ENCODE data around the gene AKR7A2.

Gene AKR7A2

DNA sequence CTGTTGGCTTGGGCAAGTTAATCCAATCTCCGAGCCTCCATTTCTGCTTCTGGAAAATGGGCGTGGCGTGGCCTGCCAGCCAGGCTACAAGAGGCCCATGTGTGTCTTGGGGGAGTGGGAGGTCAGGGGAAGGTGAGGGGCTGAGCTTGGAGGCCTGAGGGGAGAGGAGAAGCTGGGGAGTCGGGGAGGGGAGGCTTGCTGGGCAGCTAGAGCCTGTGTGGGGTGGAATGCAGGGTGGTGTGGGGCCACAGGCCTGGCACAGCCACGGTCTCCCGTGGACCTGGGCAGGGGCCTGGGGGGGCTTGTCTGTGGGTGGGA is 14.8 kb upstream of the AKR7A2 start:
- no peak for DNase-seq (ENCODE audit: low read depth, low spot score)
- POLR2A ChIA-PET = no interaction called here
- CTCF ChIA-PET = interaction anchor here (2.1 kb wide), 1 partner anchor 15 kb away, joined by 7 read pairs; no protein-coding TSS in a partner anchor
- TF ChIP-seq, protein P1, sequence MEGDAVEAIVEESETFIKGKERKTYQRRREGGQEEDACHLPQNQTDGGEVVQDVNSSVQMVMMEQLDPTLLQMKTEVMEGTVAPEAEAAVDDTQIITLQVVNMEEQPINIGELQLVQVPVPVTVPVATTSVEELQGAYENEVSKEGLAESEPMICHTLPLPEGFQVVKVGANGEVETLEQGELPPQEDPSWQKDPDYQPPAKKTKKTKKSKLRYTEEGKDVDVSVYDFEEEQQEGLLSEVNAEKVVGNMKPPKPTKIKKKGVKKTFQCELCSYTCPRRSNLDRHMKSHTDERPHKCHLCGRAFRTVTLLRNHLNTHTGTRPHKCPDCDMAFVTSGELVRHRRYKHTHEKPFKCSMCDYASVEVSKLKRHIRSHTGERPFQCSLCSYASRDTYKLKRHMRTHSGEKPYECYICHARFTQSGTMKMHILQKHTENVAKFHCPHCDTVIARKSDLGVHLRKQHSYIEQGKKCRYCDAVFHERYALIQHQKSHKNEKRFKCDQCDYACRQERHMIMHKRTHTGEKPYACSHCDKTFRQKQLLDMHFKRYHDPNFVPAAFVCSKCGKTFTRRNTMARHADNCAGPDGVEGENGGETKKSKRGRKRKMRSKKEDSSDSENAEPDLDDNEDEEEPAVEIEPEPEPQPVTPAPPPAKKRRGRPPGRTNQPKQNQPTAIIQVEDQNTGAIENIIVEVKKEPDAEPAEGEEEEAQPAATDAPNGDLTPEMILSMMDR (IDR thresholded peaks at IDR 0.05; ENCODE audit: insufficient read depth, low read length, missing control alignments) = no peak
- H3K4me3 ChIP-seq (ENCODE audit: low read depth, low read length) = no peak overlapping the region

DNA sequence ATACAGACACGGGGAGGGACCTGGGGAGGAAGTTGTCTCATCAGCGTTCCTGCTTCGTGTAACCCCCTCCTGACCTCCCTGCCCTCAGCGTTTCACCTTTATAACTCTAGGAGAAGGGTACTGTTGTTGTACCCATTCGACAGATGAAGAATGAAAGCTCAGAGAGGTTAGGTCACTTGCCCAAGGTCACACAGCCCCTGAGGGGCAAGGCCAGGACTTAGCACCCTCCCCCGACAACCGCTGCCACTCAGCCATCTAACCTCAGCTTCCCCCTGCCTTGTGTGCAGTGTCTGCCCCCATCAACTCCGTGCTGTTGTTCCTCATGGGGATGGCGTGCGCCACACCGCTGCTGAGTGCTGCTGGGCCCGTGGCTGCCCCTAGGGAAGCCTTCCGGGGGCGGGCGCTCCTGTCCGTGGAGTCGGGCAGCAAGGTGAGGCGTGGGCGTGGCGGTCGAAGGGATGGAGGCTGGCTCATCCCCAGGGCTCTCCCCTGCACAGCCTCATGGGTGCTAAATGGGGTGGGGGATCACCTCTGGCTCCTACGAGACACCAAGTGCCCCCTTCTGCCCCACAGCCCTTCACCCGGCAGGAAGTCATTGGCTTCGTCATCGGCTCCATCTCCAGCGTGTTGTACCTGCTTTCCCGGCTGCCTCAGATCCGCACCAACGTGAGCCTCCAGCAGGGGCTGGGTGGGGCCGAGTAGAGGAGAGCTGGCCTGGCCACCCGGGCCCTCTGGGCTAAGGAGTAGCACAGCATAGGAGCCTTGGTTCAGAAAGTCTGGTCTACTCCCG is 14.2 kb upstream of the AKR7A2 start:
- POLR2A ChIA-PET = interaction anchor here (0.6 kb wide), 1 partner anchor 291 kb away, joined by 3 read pairs; no protein-coding TSS in a partner anchor
- no peak for DNase-seq (ENCODE audit: low read depth, low spot score)
- CTCF ChIA-PET = interaction anchor here (1.0 to 1.2 kb wide), 2 partner anchors 18 to 328 kb away, joined by 3 to 5 read pairs; no protein-coding TSS in a partner anchor
- TF ChIP-seq, protein P1 (IDR thresholded peaks at IDR 0.05; ENCODE audit: insufficient read depth, low read length, missing control alignments) = no peak
- no peak overlapping the region for H3K4me3 ChIP-seq (ENCODE audit: low read depth, low read length)

DNA sequence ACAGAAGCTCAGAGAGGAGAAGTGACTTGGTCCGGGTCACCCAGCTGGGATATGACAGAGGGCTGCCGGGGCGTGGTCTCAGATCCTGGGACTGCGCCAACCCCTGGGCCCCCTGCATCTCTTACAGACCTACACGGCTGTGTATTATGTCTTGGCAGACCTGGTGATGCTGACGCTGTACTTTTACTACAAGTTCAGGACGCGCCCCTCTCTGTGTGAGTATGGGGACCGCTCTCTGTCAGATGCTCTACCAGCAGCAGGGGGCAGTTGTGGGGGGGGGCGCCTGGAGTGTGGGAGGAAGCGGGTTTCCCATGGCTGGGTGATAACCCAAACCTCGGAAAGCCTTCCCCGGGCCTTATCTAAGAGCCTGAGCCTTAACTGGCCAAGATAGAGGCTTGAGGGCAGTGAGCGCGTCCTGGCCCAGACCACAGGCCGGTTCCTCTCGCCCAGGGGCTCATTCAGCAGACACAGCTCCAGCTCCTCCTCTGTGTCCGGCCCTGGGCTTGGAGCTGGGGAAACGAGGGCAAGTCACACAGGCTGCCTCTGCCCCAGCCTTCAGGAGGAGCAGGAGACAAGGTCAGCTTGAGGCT is 13.5 kb upstream of the AKR7A2 start:
- DNase-seq (ENCODE audit: low read depth, low spot score) = no peak
- ChIA-PET CTCF (interaction anchor here (1.0 to 1.2 kb wide), 2 partner anchors 19 to 329 kb away, joined by 3 to 5 read pairs; no protein-coding TSS in a partner anchor), POLR2A (interaction anchor here (0.6 kb wide), 1 partner anchor 291 kb away, joined by 3 read pairs; no protein-coding TSS in a partner anchor)
- TF ChIP-seq, protein P1 (IDR thresholded peaks at IDR 0.05; ENCODE audit: insufficient read depth, low read length, missing control alignments) = no peak
- H3K4me3 ChIP-seq (ENCODE audit: low read depth, low read length) = no peak overlapping the region

DNA sequence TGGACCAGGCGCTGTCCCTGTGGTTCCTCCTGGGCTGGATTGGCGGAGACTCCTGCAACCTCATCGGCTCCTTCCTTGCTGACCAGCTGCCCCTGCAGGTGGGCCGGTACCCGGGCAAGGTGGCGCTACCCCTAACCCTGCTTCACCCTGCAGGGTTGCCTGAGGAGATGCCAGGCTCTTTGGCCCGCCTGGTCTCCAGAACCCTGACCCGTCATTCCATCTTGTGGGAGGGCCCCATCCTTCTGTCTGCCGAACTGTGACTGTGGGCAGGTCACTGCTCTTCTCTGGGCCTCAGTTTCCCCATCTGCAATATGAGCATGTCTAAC is 12.7 kb upstream of the AKR7A2 start:
- CTCF ChIA-PET = no interaction called here
- TF ChIP-seq, protein P1 (IDR thresholded peaks at IDR 0.05; ENCODE audit: insufficient read depth, low read length, missing control alignments) = no peak
- H3K4me3 ChIP-seq (ENCODE audit: low read depth, low read length) = no peak overlapping the region
- POLR2A ChIA-PET = no interaction called here
- DNase-seq (ENCODE audit: low read depth, low spot score) = no peak

DNA sequence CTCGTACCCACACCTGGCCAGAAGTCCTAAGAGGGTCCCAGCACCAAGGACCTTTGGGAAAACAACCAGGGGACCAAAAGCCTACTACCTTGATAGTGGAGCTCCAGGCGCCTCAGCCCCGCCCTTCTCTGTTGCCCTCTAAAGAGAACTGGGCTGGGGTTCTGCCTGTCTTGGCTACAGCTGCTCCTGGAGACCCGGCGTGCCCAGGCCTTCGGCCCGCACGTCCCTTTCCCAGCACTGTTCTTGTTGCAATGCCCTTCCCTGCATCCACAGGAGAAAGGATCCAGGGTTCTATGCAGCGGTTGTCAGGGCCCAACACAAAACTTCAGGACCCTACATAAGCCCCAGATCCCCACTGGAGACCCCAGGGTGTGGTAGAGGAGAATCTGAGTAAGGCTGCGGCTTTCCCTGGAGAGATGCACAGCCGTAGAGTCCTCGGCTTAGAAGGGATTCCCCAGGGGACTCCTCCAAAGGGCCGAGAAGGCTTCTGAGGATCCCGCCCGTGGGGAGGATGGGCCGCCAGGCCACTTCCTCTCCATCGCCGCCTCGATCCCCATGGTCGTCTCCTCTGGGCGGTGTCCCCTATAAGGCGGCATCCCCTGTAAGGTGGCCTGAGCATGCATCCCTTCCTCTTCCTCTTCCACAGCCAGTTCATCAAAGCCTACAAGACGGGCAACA is 12.2 kb upstream of the AKR7A2 start:
- ChIA-PET CTCF (interaction anchor here (1.4 kb wide), 1 partner anchor 8 kb away, joined by 3 read pairs; no protein-coding TSS in a partner anchor), POLR2A (no interaction called here)
- DNase-seq (ENCODE audit: low read depth, low spot score) = no peak
- H3K4me3 ChIP-seq (ENCODE audit: low read depth, low read length) = no peak overlapping the region
- TF ChIP-seq, protein P1 (IDR thresholded peaks at IDR 0.05; ENCODE audit: insufficient read depth, low read length, missing control alignments) = no peak

DNA sequence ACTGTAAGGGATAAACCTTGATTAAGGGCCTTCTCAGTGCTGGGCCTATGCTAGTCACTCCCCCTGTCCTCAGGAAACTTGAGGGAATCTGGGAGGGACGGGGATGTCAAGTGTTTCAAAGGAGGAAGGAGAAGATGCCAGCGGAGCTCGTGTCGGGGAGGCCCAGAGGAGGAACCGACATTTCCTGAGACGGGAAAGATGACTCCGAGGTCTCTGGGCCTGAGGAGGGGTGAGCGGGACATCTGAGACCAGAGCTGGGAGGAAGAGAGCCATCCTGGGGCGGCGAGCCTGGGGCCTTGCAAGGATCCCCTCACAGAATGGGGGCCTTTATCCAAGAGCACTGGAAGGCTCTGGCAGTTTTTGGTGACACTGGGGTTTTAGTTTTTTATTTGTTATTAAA is 10.5 kb upstream of the AKR7A2 start:
- TF ChIP-seq, protein P1 (IDR thresholded peaks at IDR 0.05; ENCODE audit: insufficient read depth, low read length, missing control alignments) = no peak
- ChIA-PET POLR2A (no interaction called here), CTCF (interaction anchor here (1.4 kb wide), 1 partner anchor 9 kb away, joined by 3 read pairs; no protein-coding TSS in a partner anchor)
- DNase-seq (ENCODE audit: low read depth, low spot score) = no peak
- no peak overlapping the region for H3K4me3 ChIP-seq (ENCODE audit: low read depth, low read length)
